OCI-LY1 (cell line): ENCODE results near the gene ALDH1B1.

Experiments used
- H2AFZ ChIP-seq: fragments of 200-600 bp; sonication (generic), shearing (Covaris generic); 2 replicates; pipeline ENCODE4 v1.6.0; 2014; ENCODE audit warnings: antibody characterized with exemption, mild to moderate bottlenecking, low read length
- H3F3A ChIP-seq: fragments of 200-600 bp; sonication (generic), shearing (Covaris generic); 2 replicates; pipeline ENCODE4 v1.6.0; 2014; ENCODE audit warnings: mild to moderate bottlenecking, antibody characterized with exemption, low read length, moderate library complexity; ENCODE audit not compliant: insufficient read depth
- H3K27ac ChIP-seq: fragments of 200-600 bp; sonication (generic); 2 replicates; pipeline ENCODE4 v1.5.1; 2014; ENCODE audit warnings: low read length, mixed run types, mild to moderate bottlenecking, low read depth; ENCODE audit not compliant: poor library complexity, severe bottlenecking
- H3K27me3 ChIP-seq: fragments of 200-600 bp; sonication (generic); 2 replicates; pipeline ENCODE4 v1.6.0; 2014; ENCODE audit warnings: antibody characterized with exemption, mild to moderate bottlenecking, low read length, moderate library complexity; ENCODE audit not compliant: insufficient read depth
- H3K36me3 ChIP-seq: fragments of 200-600 bp; sonication (generic); 2 replicates; pipeline ENCODE4 v1.6.1; 2014; ENCODE audit warnings: mild to moderate bottlenecking, antibody characterized with exemption, low read length, moderate library complexity, mixed read lengths; ENCODE audit not compliant: insufficient read depth
- H3K4me1 ChIP-seq: fragments of 200-600 bp; sonication (generic); 2 replicates; pipeline ENCODE4 v1.5.1; 2014; ENCODE audit warnings: mild to moderate bottlenecking, low read length, moderate library complexity; ENCODE audit not compliant: insufficient read depth, severe bottlenecking
- H3K4me2 ChIP-seq: fragments of 200-600 bp; sonication (generic), shearing (Covaris generic); 2 replicates; pipeline ENCODE4 v1.6.1; 2014; ENCODE audit warnings: low read length
- H3K4me3 ChIP-seq: fragments of 200-600 bp; sonication (generic); 2 replicates; pipeline ENCODE4 v1.5.1; 2014; ENCODE audit warnings: low read length, low read depth, mild to moderate bottlenecking, mixed read lengths; ENCODE audit not compliant: poor library complexity, severe bottlenecking
- H3K79me2 ChIP-seq: fragments of 200-600 bp; shearing (Covaris generic); 2 replicates; pipeline ENCODE4 v1.6.1; 2016; ENCODE audit warnings: mixed run types, low read length, mixed read lengths; ENCODE audit not compliant: insufficient read depth
- H3K9ac ChIP-seq: fragments of 200-600 bp; sonication (generic), shearing (Covaris generic); 2 replicates; pipeline ENCODE4 v1.6.1; 2014; ENCODE audit warnings: mild to moderate bottlenecking, low read length, mixed read lengths
- H3K9me2 ChIP-seq: fragments of 200-600 bp; sonication (generic), shearing (Covaris generic); 2 replicates; pipeline ENCODE4 v1.6.1; 2014; ENCODE audit warnings: low read depth, mild to moderate bottlenecking, low read length, mixed read lengths
- H3K9me3 ChIP-seq: fragments of 200-600 bp; shearing (Covaris generic); 2 replicates; pipeline ENCODE4 v1.6.1; 2014; ENCODE audit warnings: low read length, mixed read lengths
- H4K20me1 ChIP-seq: fragments of 200-600 bp; sonication (generic), shearing (Covaris generic); 2 replicates; pipeline ENCODE4 v1.6.0; 2016; ENCODE audit warnings: mild to moderate bottlenecking, low read length; ENCODE audit not compliant: insufficient read depth
- CTCF ChIP-seq: fragments of 200-600 bp; sonication (generic), shearing (Covaris generic); IDR thresholded peaks from 2 replicates; pipeline ENCODE4 v1.5.1; 2017; ENCODE audit warnings: mild to moderate bottlenecking, antibody characterized with exemption, low read length, moderate library complexity, mixed read lengths
- EZH2 ChIP-seq: fragments of 200-600 bp; sonication (generic), shearing (Covaris generic); IDR thresholded peaks from 2 replicates; pipeline ENCODE4 v1.8.0; 2017; ENCODE audit warnings: borderline replicate concordance, mixed run types, mild to moderate bottlenecking, antibody characterized with exemption, low read length, moderate library complexity, mixed read lengths

The ALDH1B1 gene

DNA sequence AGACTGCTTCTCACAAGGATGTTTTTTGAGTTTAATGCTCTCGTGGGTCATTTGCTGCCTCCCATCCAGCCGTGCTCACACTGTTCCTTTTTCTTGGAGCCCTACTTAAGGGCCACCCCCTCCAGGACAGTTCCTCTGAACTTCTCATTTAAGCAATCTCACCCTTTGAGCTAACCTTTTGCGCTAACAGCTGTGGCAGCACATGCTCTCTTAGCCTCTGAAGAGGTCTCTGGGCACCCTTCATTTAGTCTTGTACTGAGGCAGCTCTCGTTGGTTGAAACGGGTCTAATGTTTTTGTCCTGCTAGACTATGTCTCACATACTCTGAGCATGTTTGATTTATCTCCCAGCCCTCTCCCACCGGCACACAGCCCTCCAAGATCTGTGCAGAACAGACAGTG lies 11.8 kb downstream of the ALDH1B1 start:
- H3K9me3 ChIP-seq: no peaks in the 10 kb centered on the region
- no peaks in the 10 kb centered on the region for H4K20me1 ChIP-seq
- no peak overlapping the region for H2AFZ ChIP-seq
- no peak overlapping the region for H3K9ac ChIP-seq
- TF ChIP-seq CTCF (no peak), EZH2 (no peak)
- no peak overlapping the region for H3K27ac ChIP-seq
- H3F3A ChIP-seq: no peaks in the 10 kb centered on the region
- H3K79me2 ChIP-seq: no peaks in the 10 kb centered on the region
- no peak overlapping the region for H3K4me3 ChIP-seq
- H3K36me3 ChIP-seq: no peaks in the 10 kb centered on the region
- H3K9me2 ChIP-seq: no peaks in the 10 kb centered on the region
- no peaks in the 10 kb centered on the region for H3K4me1 ChIP-seq
- H3K4me2 ChIP-seq: no peak overlapping the region
- H3K27me3 ChIP-seq: no peaks in the 10 kb centered on the region

DNA sequence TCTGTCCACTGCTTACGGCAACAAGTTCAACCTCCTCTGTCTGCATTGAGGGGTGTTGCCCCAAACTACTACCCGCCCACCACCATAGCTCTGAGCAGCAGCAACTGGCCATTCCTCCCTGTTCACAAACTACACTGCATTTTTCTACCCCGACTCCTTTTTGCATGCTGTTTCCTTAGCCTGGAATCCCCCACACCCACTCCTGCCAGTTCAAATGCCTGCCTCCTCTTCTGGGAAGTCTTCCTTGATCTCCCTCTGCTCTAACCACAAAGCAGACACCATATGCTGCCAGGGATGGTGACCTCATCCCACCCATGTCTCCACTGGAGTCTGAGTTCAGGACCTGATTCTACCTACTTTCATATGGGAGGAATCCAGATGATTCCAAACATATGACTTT lies 13.3 kb downstream of the ALDH1B1 start:
- H3K9me2 ChIP-seq: no peaks in the 10 kb centered on the region
- H3K27ac ChIP-seq: no peak overlapping the region
- H3K9ac ChIP-seq: no peak overlapping the region
- H3K4me2 ChIP-seq: no peak overlapping the region
- H3K4me3 ChIP-seq: no peak overlapping the region
- H3K9me3 ChIP-seq: no peaks in the 10 kb centered on the region
- no peaks in the 10 kb centered on the region for H3K4me1 ChIP-seq
- TF ChIP-seq EZH2: no peak
- TF ChIP-seq CTCF: no peak
- H3F3A ChIP-seq: no peaks in the 10 kb centered on the region
- no peaks in the 10 kb centered on the region for H3K36me3 ChIP-seq
- H3K27me3 ChIP-seq: no peaks in the 10 kb centered on the region
- no peaks in the 10 kb centered on the region for H3K79me2 ChIP-seq
- no peak overlapping the region for H2AFZ ChIP-seq
- no peaks in the 10 kb centered on the region for H4K20me1 ChIP-seq

- no peaks in the 10 kb centered on the region for H3K36me3 ChIP-seq
- H3K4me3 ChIP-seq: no peak overlapping the region
- H3K27ac ChIP-seq: no peak overlapping the region
- no peaks in the 10 kb centered on the region for H4K20me1 ChIP-seq
- H2AFZ ChIP-seq: no peak overlapping the region
- no peak overlapping the region for H3K9ac ChIP-seq
- no peaks in the 10 kb centered on the region for H3K9me3 ChIP-seq
- H3K79me2 ChIP-seq: no peaks in the 10 kb centered on the region
- no peaks in the 10 kb centered on the region for H3K4me1 ChIP-seq
- H3F3A ChIP-seq: no peaks in the 10 kb centered on the region
- no peak for TF ChIP-seq EZH2
- no peak for TF ChIP-seq CTCF
- H3K27me3 ChIP-seq: no peaks in the 10 kb centered on the region
- no peak overlapping the region for H3K4me2 ChIP-seq
- no peaks in the 10 kb centered on the region for H3K9me2 ChIP-seq
These were observed 14.1 kb downstream of the ALDH1B1 start for GRCh38 chr9:38406476-38407186.
